DND-41 (cell line): ENCODE results near the gene PLEKHM1.

Experiments
- EZH2 ChIP-seq: IDR thresholded peaks from 3 replicates; pipeline ENCODE4 v1.6.1; 2012; ENCODE audit warnings: borderline replicate concordance, low read depth, mild to moderate bottlenecking, moderate library complexity, low read length, inconsistent platforms; ENCODE audit not compliant: severe bottlenecking
- TF ChIP-seq, protein P1 (sequence below): IDR thresholded peaks from 2 replicates; pipeline ENCODE4 v1.5.1; 2012; ENCODE audit warnings: borderline replicate concordance, low read length, moderate library complexity, mild to moderate bottlenecking; ENCODE audit not compliant: poor library complexity, severe bottlenecking; ENCODE audit errors: extremely low read depth

DNA sequence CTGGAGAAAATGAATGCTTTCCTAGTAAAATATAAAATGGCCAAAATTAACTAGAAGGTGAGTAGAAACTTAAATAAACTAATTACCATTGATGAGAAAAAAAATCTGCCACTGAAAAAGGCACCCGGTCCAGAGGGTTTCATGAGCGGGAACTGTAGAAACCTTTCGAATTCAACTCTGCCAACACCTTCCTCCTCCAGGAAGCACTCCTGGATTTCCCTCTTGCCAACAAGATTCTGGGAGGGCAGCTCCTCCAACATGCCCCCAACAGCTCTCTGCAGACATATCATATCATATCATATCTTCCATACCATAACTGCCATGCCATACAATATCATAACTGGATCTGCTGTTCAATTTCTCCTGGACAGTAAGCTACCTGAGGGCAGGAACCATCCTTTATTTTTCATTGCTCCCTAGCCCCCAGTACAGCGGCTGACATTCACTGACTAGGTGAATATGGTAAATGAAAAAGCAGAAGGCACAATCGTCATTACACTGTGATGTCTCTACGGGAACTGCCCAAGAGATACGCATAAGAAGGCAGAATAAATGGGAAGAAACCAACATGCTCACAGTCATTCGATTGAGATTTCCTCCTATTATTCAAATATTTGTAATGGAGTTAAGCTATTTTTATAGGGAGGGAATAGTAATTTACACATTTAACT, 67.1 kb downstream of the PLEKHM1 start:
- TF ChIP-seq EZH2 = no peak
- TF ChIP-seq, protein P1, sequence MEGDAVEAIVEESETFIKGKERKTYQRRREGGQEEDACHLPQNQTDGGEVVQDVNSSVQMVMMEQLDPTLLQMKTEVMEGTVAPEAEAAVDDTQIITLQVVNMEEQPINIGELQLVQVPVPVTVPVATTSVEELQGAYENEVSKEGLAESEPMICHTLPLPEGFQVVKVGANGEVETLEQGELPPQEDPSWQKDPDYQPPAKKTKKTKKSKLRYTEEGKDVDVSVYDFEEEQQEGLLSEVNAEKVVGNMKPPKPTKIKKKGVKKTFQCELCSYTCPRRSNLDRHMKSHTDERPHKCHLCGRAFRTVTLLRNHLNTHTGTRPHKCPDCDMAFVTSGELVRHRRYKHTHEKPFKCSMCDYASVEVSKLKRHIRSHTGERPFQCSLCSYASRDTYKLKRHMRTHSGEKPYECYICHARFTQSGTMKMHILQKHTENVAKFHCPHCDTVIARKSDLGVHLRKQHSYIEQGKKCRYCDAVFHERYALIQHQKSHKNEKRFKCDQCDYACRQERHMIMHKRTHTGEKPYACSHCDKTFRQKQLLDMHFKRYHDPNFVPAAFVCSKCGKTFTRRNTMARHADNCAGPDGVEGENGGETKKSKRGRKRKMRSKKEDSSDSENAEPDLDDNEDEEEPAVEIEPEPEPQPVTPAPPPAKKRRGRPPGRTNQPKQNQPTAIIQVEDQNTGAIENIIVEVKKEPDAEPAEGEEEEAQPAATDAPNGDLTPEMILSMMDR = no peak
